MM.1S (cell line): ENCODE data around the gene KRTAP12-4.

Experiments
- DNase-seq: peaks from one replicate; pipeline ENCODE4 v3.0.0-alpha.2; 2015
- H2AFZ ChIP-seq: fragments of 300-600 bp; sonication (generic); 2 replicates; pipeline ENCODE4 v1.6.0; 2016; ENCODE audit warnings: antibody characterized with exemption, low read length
- H3F3A ChIP-seq: fragments of 300-600 bp; sonication (generic); 2 replicates; pipeline ENCODE4 v1.6.1; 2016; ENCODE audit warnings: mild to moderate bottlenecking, antibody characterized with exemption, low read length, moderate library complexity, mixed read lengths; ENCODE audit not compliant: insufficient read depth
- H3K27ac ChIP-seq: fragments of 300-600 bp; sonication (generic); 2 replicates; pipeline ENCODE4 v1.5.1; 2016; ENCODE audit warnings: mild to moderate bottlenecking, low read length
- H3K27me3 ChIP-seq: fragments of 300-600 bp; sonication (generic); replicated peaks from 2 replicates; pipeline ENCODE4 v1.6.0; 2016; ENCODE audit warnings: low read length; ENCODE audit not compliant: insufficient read depth
- H3K36me3 ChIP-seq: fragments of 300-600 bp; sonication (generic); replicated peaks from 2 replicates; pipeline ENCODE4 v1.6.1; 2016; ENCODE audit warnings: mild to moderate bottlenecking, low read length, mixed read lengths; ENCODE audit not compliant: insufficient read depth
- H3K4me1 ChIP-seq: fragments of 300-600 bp; sonication (generic); 2 replicates; pipeline ENCODE4 v1.6.1; 2016; ENCODE audit warnings: low read length, mixed read lengths
- H3K4me2 ChIP-seq: fragments of 300-600 bp; sonication (generic); 2 replicates; pipeline ENCODE4 v1.6.0; 2016; ENCODE audit warnings: low read depth, low read length
- H3K4me3 ChIP-seq: fragments of 300-600 bp; sonication (generic); 2 replicates; pipeline ENCODE4 v1.5.1; 2016; ENCODE audit warnings: low read length, mixed read lengths
- H3K79me2 ChIP-seq: fragments of 300-600 bp; sonication (generic); 2 replicates; pipeline ENCODE4 v1.6.1; 2016; ENCODE audit warnings: mixed run types, low read length, mixed read lengths
- H3K9ac ChIP-seq: fragments of 300-600 bp; sonication (generic); 2 replicates; pipeline ENCODE4 v1.6.1; 2016; ENCODE audit warnings: low read length, mixed read lengths
- H3K9me2 ChIP-seq: fragments of 300-600 bp; sonication (generic); replicated peaks from 2 replicates; pipeline ENCODE4 v1.6.1; 2016; ENCODE audit warnings: mild to moderate bottlenecking, low read length, mixed read lengths; ENCODE audit not compliant: insufficient read depth
- H3K9me3 ChIP-seq: fragments of 300-600 bp; sonication (generic); replicated peaks from 2 replicates; pipeline ENCODE4 v1.6.1; 2016; ENCODE audit warnings: mild to moderate bottlenecking, low read length, mixed read lengths; ENCODE audit not compliant: insufficient read depth
- H4K20me1 ChIP-seq: fragments of 300-600 bp; sonication (generic); 2 replicates; pipeline ENCODE4 v1.6.1; 2016; ENCODE audit warnings: mild to moderate bottlenecking, low read length, moderate library complexity, mixed read lengths; ENCODE audit not compliant: insufficient read depth
- EZH2 ChIP-seq: fragments of 300-600 bp; sonication (generic); optimal IDR thresholded peaks from 2 replicates; pipeline ENCODE3; 2017; ENCODE audit warnings: low read depth, mild to moderate bottlenecking, antibody characterized with exemption, low read length, mixed read lengths
- EZH2phosphoT487 ChIP-seq: fragments of 300-600 bp; sonication (generic); IDR thresholded peaks from 2 replicates; pipeline ENCODE4 v1.6.1; 2018; ENCODE audit warnings: antibody characterized with exemption, low read length
- TF ChIP-seq, protein P1 (sequence below): fragments of 300-600 bp; sonication (generic); IDR thresholded peaks from 2 replicates; pipeline ENCODE4 v1.5.1; 2016; ENCODE audit warnings: antibody characterized with exemption, low read length, mixed read lengths

KRTAP12-4 gene

DNA sequence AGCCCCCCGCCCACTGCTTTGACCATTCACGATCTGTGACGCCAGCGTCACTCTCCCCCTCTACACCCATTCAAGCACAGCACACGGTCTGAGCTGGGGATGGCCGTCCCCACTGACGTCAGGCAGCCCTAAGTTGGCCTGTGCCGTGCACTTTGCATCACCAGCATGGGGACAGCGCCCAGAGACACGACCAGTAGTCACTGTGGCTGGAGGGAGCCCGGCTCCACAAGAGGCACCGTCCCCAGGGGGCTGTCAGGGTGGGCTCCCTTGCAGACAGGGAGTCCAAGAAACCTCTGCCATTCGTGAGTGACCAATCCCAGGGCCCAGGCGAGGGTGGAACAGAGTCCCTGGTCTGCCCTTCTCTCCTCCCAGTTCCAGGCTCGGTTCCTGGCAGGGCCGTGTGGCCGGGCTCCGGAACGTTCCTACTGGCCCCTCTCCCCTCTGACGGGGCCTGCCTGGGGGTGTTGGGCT, 40.3 kb downstream of the KRTAP12-4 start:
- H4K20me1 ChIP-seq: no peaks in the 10 kb centered on the region
- no peak overlapping the region for H3K4me3 ChIP-seq
- H3K9me2 ChIP-seq: no peaks in the 10 kb centered on the region
- no peak overlapping the region for H3K27ac ChIP-seq
- H3K79me2 ChIP-seq: no peaks in the 10 kb centered on the region
- no peak overlapping the region for H2AFZ ChIP-seq
- H3K4me1 ChIP-seq: no peaks in the 10 kb centered on the region
- H3K4me2 ChIP-seq: no peak overlapping the region
- DNase-seq: no peak
- H3K9me3 ChIP-seq: no peaks in the 10 kb centered on the region
- no peaks in the 10 kb centered on the region for H3K36me3 ChIP-seq
- no peaks in the 10 kb centered on the region for H3F3A ChIP-seq
- H3K9ac ChIP-seq: no peak overlapping the region
- H3K27me3 ChIP-seq: peaks cover 85% of the 10 kb centered on the region
- TF ChIP-seq EZH2phosphoT487: no peak
- TF ChIP-seq, protein P1, sequence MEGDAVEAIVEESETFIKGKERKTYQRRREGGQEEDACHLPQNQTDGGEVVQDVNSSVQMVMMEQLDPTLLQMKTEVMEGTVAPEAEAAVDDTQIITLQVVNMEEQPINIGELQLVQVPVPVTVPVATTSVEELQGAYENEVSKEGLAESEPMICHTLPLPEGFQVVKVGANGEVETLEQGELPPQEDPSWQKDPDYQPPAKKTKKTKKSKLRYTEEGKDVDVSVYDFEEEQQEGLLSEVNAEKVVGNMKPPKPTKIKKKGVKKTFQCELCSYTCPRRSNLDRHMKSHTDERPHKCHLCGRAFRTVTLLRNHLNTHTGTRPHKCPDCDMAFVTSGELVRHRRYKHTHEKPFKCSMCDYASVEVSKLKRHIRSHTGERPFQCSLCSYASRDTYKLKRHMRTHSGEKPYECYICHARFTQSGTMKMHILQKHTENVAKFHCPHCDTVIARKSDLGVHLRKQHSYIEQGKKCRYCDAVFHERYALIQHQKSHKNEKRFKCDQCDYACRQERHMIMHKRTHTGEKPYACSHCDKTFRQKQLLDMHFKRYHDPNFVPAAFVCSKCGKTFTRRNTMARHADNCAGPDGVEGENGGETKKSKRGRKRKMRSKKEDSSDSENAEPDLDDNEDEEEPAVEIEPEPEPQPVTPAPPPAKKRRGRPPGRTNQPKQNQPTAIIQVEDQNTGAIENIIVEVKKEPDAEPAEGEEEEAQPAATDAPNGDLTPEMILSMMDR: no peak
- no peak for TF ChIP-seq EZH2

DNA sequence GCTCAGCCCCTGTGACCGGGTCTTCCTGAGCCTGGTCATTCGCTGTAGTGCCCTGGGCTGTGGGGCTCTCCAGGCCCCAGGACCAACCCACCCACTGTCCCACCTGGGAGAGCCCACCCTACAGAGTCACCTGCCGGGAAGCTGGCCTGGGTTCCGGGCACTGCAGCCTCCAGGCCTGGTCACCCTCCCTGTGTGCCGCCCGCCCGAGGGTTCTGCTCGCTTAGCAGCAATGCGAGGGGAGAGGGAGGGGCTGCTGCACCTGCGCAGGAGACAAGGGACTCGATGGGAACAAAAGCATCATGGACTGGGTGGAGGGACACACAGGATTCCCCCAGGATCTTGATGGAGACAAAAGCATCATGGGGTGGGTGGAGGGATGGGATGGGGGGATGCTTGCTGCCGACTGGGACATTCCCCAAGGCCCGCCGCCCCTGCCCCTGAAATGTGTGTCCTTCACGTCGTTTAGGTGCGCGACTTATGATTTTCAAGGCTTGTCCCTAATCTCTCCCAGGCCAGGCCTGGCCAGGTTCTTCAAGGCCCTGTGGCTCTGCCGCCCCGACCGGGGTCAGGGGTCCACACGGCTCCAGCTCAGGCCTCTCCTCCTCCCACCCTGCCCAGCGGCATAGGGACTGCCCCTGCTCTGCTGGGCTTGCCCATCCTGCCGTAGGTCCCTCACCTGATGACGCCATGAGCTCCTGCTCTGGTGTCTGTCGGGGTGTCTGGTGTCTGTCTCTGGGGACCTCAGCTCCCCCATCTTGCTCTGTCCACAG, 40.9 kb downstream of the KRTAP12-4 start:
- no peak overlapping the region for H3K27ac ChIP-seq
- no peaks in the 10 kb centered on the region for H3K9me3 ChIP-seq
- no peaks in the 10 kb centered on the region for H3K9me2 ChIP-seq
- DNase-seq: no peak
- no peaks in the 10 kb centered on the region for H3K79me2 ChIP-seq
- no peaks in the 10 kb centered on the region for H4K20me1 ChIP-seq
- no peaks in the 10 kb centered on the region for H3F3A ChIP-seq
- no peak overlapping the region for H3K4me3 ChIP-seq
- no peak overlapping the region for H3K9ac ChIP-seq
- H3K4me2 ChIP-seq: no peak overlapping the region
- no peaks in the 10 kb centered on the region for H3K4me1 ChIP-seq
- TF ChIP-seq EZH2 (no peak), EZH2phosphoT487 (no peak)
- TF ChIP-seq, protein P1: no peak
- no peak overlapping the region for H2AFZ ChIP-seq
- peaks cover 85% of the 10 kb centered on the region for H3K27me3 ChIP-seq
- no peaks in the 10 kb centered on the region for H3K36me3 ChIP-seq

DNA sequence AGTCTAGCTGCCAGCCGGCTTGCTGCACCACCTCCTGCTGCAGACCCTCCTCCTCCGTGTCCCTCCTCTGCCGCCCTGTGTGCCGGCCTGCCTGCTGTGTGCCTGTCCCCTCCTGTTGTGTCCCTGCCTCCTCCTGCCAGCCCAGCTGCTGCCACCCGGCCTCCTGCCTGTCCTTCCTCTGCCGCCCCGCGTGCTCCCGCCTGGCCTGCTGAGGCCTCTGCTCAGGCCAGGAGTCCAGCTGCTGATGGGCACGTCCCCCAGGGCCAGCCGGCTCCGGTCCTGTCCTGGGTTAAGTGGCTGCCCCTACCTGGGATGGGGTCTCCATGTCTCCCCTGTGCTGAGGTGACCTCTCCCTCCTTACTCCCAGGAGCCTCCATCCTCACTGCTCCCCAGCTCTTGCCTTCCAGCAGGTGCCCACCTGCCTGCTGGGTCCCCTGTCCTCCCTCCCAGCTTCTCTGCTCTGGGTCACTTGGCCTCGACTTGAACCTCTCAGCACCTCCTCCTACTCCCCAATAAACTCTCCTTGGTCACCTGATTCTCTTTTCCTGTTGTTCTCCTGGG, 41.7 kb downstream of the KRTAP12-4 start:
- Histone ChIP-seq H3K4me2 (no peak overlapping the region), H3F3A (no peaks in the 10 kb centered on the region), H3K27ac (no peak overlapping the region), H3K4me1 (no peaks in the 10 kb centered on the region), H2AFZ (no peak overlapping the region), H3K27me3 (peaks cover 85% of the 10 kb centered on the region), H3K9me3 (no peaks in the 10 kb centered on the region), H3K9me2 (no peaks in the 10 kb centered on the region), H4K20me1 (no peaks in the 10 kb centered on the region), H3K9ac (no peak overlapping the region), H3K36me3 (no peaks in the 10 kb centered on the region), H3K79me2 (no peaks in the 10 kb centered on the region), H3K4me3 (no peak overlapping the region)
- TF ChIP-seq, protein P1: no peak
- no peak for TF ChIP-seq EZH2phosphoT487
- TF ChIP-seq EZH2: no peak
- no peak for DNase-seq
